GM21390 (cell line): Measurements from ENCODE around the gene ZNF519.

ENCODE experiments used
- ATAC-seq: cut with Tn5 transposase; IDR thresholded peaks from one replicate; pipeline ENCODE4 v1.9.1; 2021; ENCODE audit not compliant: unreplicated experiment

ZNF519 gene

GRCh38 chr18:14098428-14098827 lies 33.8 kb downstream of the ZNF519 start:
- no peak for ATAC-seq

GRCh38 chr18:14097761-14098160 lies 34.5 kb downstream of the ZNF519 start:
- ATAC-seq, result no peak

GRCh38 chr18:14093307-14093915 lies 38.8 kb downstream of the ZNF519 start:
- no peak for ATAC-seq

- ATAC-seq, result no peak
Observed at GRCh38 chr18:14092625-14093306, 39.5 kb downstream of the ZNF519 start.

GRCh38 chr18:14089781-14090180 lies 42.5 kb downstream of the ZNF519 start:
- no peak for ATAC-seq

GRCh38 chr18:14089191-14089590 lies 43.0 kb downstream of the ZNF519 start:
- no peak for ATAC-seq

GRCh38 chr18:14086458-14087231 lies 45.6 kb downstream of the ZNF519 start:
- ATAC-seq, result no peak

GRCh38 chr18:14085770-14086457 lies 46.3 kb downstream of the ZNF519 start:
- ATAC-seq, result no peak

GRCh38 chr18:14075196-14075595 lies 57.0 kb downstream of the ZNF519 start:
- no peak for ATAC-seq

GRCh38 chr18:14074187-14074586 lies 58.0 kb downstream of the ZNF519 start:
- no peak for ATAC-seq

GRCh38 chr18:14053661-14054060 lies 78.6 kb downstream of the ZNF519 start:
- ATAC-seq, result no peak
